Epidermal melanocyte (primary cell): ENCODE data around the gene IKBKE.

ENCODE experiments used
- DNase-seq: peaks from one replicate; pipeline ENCODE4 v3.0.0; 2011; ENCODE audit warnings: low spot score; ENCODE audit not compliant: insufficient read length

The IKBKE gene

GRCh38 chr1:206495011-206495461 lies 24.8 kb downstream of the IKBKE start:
- DNase-seq, result no peak

GRCh38 chr1:206495493-206496046 lies 25.3 kb downstream of the IKBKE start:
- no peak for DNase-seq

GRCh38 chr1:206496131-206496793 lies 26.0 kb downstream of the IKBKE start:
- no peak for DNase-seq

- DNase-seq, result no peak
Measured at GRCh38 chr1:206497363-206497762, 27.1 kb downstream of the IKBKE start.

GRCh38 chr1:206497774-206498173 lies 27.5 kb downstream of the IKBKE start:
- DNase-seq, result no peak

- no peak for DNase-seq
Measured at GRCh38 chr1:206498685-206499084, 28.4 kb downstream of the IKBKE start.

- no peak for DNase-seq
Measured at GRCh38 chr1:206500046-206500445, 29.8 kb downstream of the IKBKE start.

GRCh38 chr1:206501881-206502280 lies 31.6 kb downstream of the IKBKE start:
- DNase-seq, result no peak

GRCh38 chr1:206502403-206502802 lies 32.1 kb downstream of the IKBKE start:
- no peak for DNase-seq

GRCh38 chr1:206502812-206503211 lies 32.5 kb downstream of the IKBKE start:
- no peak for DNase-seq

GRCh38 chr1:206503591-206504362 lies 33.5 kb downstream of the IKBKE start:
- DNase-seq, result no peak

GRCh38 chr1:206504363-206504713 lies 34.1 kb downstream of the IKBKE start:
- DNase-seq, result no peak

GRCh38 chr1:206505702-206506355 lies 35.6 kb downstream of the IKBKE start:
- no peak for DNase-seq

- no peak for DNase-seq
Measured at GRCh38 chr1:206506405-206507283, 36.4 kb downstream of the IKBKE start.

- DNase-seq, result peak; percentile 48
Measured at GRCh38 chr1:206507284-206508129, 37.2 kb downstream of the IKBKE start, which contains the start of gene RASSF5. Gene RASSF5 (plus strand): TSS chr1:206507531. CDS start chr1:206507603, 72 bp downstream.

- no peak for DNase-seq
Measured at GRCh38 chr1:206508130-206508889, 38.0 kb downstream of the IKBKE start.

- DNase-seq, result no peak
Measured at GRCh38 chr1:206508956-206509355, 38.7 kb downstream of the IKBKE start.

- no peak for DNase-seq
Measured at GRCh38 chr1:206509612-206510257, 39.5 kb downstream of the IKBKE start.

GRCh38 chr1:206510371-206510770 lies 40.1 kb downstream of the IKBKE start:
- no peak for DNase-seq
